Inflammatory macrophage (primary cell): ENCODE data around the gene SUB1.
"Not testable (repeated sequence)": the region's sequence is repeated elsewhere in the genome, so short reads cannot be mapped to it uniquely, and the experiment has no call there.

ENCODE experiments used
- DNase-seq, 2 donors: peaks; one replicate each; pipeline ENCODE4 v3.0.0-alpha.2; 2020 to 2022

Gene SUB1

DNA sequence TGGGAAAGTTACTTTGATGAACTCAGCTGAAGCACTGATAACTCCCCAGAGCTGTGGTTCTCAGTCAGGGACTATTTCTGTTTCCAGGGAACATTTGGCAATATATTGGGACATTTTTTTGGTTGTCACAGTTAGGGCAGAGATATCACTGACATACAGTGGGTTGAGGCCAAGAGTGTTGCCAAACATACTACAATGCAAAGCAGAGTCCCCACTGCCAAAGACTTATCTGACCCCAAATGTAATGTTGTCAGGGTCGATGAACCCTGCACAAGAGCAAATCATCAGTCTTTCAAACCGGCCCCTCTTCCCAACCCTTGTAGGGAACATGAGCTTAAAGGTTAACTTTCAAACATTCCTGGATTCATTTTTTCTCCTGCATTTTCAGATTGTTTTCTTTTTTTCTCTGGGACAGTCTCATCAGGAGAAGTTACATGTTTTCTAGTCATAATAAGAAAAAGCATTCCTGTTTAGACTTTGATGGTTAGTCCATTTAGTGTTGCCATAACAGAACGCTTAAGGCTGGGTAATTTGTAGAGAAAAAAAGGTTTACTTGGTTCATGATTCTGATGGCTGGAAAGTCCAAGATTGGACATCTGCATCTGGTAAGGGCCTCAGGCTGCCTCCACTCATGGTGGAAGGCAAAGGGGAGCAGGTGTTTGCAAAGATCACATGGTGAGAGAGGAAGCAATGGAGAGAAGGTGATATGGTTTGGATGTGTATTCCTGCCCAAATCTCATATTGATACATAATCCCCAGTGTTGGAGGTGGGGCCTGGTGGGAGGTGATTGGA lies 18.8 kb upstream of the SUB1 start:
- DNase-seq = no peak

DNA sequence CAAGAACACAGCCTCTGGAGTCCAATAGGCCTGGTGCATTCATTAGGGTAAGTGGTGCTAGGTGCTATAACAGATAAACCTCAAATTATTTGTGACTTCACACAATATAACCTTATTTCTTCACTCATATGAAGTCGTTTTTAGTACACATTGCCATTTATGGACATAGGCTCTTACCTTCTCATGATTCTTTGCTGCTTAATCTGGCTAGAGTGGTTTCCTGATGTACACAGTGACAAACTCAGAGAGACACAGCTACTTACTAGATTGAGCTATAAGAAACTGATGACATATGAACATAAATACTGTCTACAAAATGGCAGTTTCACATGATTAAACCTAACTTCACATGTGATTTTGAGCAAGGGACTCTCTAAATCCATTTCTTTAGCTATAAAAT lies 14.2 kb upstream of the SUB1 start:
- no peak for DNase-seq

DNA sequence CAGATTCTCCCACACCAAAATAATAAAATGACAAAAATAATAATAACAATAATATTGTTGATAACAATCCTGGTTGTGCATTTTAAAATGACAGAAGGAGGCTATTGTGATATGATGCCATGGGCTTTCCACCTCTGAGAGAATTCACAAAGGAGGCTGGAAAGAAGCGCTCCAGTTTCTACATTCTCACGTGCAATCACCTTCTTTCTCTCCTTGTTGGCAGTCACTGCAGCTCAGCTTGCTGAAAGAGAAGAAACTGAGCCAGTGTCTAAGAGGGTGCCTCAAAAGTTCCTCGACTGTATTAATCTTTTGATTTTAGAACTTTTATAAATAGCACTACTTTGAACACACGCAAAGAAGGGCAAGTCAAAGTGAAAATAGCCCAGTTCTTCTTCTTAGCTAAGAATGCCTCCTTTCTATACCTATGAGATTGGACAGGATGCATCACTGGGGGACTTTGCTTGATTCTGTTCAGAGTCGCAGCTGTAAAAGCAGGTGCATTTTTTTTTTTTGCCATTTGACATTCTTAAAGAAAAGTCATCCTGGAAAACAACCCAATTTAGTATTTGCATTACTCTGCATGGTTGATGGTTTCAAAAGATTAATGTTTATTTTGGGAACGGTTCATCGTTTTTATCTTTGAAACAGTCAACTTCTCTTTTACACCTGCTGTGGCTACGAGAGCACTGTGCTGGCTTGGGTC lies 12.4 kb upstream of the SUB1 start:
- DNase-seq = no peak

DNA sequence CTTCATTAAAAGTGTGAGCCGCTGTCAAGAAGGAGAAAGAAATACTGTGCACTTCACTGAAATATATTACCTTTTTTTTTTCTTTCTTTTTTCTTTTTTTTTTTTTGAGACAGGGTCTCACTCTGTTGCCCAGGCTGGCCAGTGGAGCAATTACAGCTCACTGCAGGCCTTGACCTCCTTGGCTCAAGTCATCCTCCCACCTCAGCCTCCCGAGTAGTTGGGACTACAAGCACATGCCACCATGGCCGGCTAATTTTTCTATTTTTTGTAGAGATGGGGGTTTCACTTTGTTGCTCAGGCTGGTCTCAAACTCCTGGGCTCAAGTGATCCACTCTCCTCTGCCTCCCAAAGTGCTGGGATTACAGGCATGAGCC lies 11.9 kb upstream of the SUB1 start:
- DNase-seq = not testable (repeated sequence)

DNA sequence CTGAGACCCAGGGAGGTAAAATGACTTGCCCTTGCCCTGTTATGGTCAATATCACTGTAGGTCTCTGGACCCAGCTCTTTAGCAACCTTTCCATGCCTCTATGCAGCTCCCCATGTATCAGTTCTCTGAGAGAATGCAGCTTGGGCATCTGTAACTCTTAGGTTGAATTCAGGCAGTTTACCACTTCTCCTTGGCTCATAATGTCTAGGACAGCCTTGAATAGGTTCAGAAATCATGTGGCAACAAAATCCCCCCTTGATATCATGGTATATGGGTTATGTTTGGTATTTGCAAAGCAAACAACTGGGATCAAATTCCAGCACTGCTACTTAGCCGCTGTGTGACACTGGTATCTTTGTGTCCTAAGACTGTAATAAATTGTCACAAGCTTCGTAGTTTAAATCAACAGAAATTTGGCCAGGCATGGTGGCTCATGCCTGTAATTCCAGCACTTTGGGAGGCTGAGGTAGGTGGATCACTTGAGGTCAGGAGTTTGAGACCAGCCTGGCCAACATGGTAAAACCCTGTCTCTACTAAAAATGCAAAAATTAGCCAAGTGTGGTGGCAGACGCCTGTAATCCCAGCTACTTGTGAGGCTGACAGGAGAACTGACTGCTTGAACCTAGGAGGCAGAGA lies 10.7 kb upstream of the SUB1 start:
- no peak for DNase-seq

DNA sequence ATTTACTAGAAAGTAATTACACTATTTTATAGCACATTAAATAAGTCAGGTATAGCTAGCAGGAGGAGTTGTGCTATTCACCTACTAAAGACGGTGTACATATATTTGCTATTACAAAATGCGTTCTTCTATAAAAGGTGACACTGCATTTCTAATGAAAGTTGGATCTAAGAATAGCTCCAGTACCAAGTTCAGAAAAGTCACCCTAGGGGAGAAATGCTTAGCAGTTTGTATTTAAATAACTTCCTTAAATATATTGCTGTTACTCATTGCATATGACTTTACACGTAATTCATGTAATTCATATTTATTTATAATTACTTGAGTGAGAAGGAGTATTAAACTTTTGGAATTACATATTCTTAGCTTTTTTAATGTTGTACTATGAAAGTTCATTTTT lies 7.0 kb upstream of the SUB1 start:
- DNase-seq = peak; percentile 50 to 62

DNA sequence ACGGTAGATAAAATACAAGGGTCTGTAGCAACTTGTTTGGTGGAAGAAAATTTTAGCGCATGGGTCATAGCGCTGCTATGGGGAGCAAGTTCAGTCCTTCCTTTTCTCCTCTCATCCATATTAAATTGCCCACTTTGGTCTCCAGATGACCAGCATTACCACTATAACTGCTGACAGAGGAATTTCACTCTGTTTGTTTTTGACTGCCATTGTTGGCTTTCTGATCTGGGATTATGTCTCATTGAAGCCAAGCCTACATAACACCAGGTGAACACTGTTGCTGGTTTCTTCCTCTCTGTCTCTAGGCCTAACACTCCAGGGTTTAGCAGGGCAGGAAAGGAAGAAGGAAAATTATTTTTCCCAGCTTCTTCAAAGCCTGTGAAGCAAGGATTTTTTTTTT lies 6.6 kb upstream of the SUB1 start:
- DNase-seq = no peak

DNA sequence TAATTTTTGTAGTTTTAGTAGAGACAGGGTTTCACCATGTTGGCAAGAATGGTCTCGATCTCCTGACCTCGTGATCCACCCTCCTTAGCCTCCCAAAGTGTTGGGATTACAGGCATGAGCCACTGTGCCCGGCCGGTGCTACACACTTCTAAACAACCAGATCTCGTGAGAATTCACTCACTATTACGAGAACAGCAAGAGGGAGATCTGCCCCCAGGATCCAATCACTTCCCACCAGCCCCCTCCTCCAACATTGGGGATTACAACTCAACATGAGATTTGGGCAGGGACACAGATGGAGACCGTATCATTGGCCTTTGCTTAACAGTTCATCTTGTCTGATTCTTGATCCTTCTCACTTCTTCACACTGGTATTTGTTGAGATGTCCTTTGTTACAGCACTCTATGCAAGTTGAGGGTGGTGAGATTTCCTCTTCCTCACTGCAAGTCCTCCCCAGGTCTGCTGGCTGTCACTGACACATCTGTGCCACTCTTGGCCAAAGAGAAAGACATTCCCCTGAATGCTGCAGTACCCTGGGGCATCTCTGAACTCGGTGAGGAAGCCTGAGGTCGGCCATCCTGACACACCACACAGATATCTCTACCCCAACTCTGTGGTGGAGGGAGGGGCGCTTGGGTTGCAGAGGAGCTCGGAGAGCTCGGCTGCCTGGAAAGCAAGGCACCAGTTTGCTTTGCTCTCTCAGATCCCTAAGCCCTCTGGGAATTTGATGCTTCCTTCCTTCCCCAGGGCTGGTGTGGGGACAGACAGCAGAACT lies 4.2 kb upstream of the SUB1 start:
- DNase-seq = no peak

DNA sequence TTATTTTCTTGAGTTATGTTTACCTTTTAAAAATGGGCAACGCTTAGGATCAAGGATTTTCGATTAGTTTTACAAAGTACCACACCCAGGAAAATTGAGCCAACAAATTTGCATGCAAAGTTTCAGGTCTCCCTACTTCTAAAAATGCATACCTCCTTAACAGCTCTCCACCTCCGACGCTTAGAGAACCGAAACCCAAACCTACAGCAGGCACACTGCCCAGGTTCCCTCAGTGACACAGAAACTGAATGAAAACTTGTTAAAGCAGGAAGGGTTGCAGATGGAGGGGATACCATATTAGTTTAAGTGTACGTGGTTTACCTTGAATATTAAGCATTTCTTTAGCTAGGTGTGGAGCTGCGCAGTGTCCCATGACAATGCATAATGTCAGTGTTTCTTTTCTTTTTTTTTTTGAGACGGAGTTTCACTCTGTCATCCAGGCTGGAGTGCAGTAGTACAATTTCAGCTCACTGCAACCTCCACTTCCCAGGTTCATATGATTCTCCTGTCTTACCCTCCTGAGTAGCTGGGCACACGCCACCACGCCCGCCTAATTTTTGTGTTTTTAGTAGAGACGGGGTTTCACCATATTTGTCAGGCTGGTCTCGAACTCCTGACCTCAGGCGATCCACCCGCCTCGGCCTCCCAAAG lies 1.6 kb upstream of the SUB1 start:
- no peak for DNase-seq

DNA sequence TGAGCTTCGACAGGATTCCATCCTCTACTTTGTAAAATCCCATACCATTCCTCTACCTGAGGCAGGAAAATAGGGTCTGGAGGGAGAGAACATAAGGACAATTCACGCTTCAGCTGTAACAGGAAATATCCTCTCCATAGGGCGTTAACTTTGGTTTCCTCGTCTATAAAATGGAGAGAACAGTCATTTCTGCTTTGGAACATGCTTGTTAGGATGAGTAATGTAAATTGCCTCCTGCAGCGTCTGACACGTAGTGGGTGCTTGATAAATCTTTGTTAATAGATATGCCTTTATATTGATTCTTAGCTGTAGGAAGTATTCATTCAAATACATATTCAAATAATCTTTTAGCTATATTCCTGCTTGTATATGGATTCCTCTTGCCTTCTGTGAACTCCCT lies 711 bp upstream of the SUB1 start:
- DNase-seq = no peak

DNA sequence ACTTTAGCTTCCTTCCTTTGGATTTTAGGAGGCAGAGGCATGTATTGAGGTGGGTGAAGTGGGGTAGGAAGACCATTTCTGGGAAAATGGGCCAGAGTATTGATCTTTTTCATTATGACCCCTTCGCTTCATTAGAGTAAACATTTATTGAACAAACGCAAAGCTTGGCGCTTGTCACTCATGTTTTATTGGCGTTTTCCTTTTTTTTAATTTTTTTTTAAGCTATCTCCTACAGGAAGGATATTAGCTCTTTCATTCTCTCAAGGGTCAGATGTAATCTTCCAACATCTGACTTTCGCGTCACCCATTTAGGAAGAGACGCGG lies 273 bp upstream of the SUB1 start:
- no peak for DNase-seq

DNA sequence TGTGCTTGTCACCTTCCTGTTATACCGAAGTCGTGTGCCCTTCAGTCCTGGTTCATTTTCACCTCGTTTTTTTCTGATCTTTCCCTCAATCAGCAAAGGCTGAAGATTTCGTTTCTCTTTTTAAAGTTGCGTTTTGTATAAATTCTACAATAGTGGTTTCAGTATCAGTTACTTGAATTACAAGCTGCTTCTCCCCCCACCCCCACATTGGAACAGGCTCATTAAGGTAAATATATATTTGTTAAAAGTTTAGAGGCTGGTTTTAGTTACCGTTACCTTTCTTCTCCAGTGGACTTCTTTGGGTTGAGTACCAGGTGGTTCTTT lies 881 bp downstream of the SUB1 start:
- DNase-seq = no peak

DNA sequence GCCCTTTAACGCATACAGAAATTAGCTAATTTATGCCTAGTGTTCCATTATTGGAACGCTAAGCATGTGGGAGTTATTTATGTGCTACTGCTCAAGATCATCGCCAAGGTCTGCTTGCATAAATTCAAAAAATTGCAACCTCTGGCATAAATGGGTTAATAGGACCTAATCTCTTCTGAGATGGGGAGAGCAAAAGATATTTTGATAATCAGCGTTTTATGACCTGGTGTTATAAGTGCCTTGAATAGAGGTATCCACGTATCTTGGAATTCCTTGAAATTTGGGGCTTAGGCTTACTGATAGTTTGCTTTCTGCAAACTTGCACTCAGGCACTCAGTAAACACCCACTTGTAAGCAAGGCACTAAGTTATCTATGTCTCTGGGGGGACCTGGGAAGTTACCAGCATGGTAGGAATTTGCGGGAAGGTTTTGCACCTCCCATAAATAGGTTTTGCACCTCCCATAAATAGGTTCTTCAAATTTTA lies 1.8 kb downstream of the SUB1 start:
- DNase-seq = no peak

DNA sequence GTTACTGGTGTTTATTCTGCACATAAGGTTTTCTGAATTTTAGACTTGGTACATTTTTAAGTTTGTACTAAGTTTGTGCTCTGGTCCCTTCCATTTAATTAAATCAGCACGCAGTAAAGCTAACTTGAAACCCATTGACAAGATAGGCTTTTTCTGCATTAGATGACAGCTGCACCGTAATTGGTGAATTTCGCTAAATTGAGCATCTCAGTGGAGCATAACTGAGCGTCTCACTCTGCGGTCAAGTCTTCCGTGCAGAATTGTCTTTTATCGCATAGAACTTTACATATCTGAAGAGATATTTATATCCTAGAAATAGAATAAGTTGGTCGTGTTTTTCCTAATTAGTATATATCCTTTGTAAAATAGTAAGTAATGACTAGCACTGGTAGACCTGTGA lies 4.1 kb downstream of the SUB1 start:
- no peak for DNase-seq

DNA sequence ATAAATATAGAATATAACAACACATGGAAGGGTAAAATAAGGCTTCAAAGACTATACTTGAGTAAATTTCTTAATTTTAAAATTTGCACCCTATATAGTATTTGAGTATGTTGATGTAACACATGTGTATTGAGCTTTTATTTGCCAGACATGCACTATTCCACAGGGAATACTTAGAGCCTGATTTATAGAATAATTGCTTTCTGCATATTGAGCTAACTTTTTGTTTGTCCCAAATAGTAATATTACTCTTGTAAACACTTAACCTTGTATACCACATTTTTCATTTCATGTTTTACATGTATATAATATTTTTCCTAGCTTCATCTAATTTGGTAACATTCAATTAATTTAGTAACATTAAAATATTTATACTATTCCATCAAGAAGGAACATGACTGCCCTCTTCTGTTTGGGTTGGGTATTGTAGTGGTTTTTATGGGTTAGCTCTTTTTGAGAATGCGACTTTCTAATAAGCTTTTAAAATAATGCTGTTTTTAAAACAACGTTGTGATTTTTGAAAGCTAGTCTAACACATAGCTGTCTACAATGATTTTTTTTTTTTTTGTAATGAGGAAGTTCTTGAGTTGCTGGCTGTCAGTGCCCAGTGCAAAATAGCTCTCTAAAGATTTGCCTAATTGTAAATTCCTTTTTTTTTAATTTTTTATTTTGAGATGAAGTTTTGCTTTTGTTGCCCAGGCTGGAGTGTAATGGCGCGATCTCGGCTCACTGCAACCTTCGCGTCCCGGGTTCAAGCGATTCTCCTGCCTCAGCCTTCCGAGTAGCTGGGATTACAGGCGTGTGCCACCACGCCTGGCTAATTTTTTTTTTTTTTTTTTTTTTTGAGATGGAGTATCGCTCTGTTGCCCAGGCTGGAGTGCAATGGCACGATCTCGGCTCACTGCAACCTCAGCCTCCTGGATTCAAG lies 4.8 kb downstream of the SUB1 start:
- DNase-seq = peak; percentile 59 to 77

DNA sequence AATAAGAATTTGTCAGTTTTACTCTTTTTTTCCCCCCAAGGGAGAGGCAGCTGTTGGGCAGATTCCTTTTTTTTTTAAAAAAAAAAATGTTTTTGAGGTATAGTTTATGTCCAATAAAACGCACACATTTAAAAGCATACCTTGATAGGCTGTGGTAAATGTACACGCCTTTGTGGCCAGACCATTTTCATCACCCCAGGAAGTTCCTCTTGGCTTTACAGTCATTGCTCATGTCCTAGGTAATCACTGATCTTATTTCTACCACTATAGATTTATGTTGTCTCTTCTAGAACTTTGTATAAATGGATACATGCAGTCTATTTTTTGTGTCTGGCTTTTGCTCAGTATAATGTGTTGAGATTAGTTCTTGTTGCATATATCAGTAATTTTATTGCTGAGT lies 9.8 kb downstream of the SUB1 start:
- DNase-seq = no peak

DNA sequence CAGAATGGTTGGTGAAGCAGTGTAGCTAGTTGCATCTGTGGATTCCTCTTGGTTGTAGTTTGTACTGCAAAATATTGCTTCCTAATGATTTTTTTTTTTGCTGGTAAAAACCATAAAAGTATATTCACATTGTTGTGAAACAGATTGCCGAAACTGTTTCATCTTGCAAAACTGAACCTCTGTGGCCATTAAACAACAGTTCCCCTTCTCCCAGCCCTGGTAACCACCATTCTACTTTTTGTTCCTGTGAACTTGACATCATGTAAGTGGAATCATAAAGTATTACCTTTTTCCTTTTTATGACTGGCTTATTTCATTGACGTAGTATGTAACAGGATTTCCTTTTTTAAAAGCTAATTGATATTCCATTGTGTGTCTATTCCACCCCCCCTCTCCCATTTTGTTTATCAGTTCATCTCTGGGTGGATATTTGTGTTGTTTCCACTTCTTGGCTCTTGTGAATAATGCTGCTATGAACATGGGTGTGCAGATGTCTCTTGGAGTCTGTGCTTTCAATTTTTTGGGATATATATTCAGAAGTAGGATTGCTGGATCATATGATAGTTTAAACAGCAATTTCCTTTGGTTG lies 11.8 kb downstream of the SUB1 start:
- peak; percentile 69 to 77 for DNase-seq

DNA sequence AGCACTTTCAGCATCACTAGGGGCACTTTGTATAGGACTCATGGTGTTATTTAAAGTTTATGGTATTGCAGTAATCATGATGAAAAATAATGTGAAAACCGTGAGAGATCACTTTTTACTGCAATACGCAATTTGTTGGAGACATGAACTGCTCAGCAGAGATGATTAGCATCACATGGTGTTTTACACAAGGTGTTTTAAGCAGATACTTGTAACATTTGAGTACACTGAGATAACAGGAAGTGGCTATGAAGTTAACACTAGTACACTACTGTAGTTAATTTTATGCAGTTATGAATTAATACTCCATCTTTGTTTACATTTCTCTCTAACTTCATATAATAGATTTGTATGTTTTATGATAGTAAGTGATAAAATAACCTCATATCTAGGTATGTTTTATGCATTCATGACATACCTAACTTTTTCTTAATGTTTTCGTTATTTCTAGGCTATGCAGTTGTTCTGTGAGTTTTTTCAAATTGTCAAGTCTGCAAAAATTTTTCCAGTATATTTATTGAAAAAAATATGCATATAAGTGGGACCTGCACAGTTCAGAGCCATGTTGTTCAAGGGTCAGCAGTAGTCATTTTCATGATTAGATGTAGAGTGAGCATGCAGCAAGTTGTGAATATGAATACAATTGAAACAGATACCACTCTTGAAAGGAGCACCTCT lies 13.0 kb downstream of the SUB1 start:
- DNase-seq = no peak

DNA sequence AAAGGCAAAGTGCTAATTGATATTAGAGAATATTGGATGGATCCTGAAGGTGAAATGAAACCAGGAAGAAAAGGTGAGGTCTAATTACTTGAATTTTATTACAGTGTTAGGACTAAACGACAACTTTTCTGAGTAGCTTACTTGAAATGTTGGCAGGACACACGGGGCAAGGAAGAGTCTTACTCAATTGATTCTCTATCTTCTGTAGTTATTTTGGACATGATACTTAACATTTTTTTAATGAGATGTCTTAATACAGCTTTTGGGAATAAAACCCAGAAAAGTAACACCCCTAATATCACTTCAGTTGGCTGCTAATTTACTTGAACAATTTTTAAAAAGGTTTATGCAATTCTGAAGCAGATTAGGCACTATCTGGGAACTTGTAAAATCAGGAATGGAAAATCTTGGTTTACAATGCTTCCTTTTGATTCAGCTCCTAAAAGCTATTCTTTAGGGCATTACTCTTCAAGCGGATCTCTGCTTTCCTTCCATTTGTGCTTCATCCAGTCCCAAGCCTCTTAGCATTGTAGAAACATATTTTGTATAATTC lies 13.7 kb downstream of the SUB1 start:
- DNase-seq = no peak

DNA sequence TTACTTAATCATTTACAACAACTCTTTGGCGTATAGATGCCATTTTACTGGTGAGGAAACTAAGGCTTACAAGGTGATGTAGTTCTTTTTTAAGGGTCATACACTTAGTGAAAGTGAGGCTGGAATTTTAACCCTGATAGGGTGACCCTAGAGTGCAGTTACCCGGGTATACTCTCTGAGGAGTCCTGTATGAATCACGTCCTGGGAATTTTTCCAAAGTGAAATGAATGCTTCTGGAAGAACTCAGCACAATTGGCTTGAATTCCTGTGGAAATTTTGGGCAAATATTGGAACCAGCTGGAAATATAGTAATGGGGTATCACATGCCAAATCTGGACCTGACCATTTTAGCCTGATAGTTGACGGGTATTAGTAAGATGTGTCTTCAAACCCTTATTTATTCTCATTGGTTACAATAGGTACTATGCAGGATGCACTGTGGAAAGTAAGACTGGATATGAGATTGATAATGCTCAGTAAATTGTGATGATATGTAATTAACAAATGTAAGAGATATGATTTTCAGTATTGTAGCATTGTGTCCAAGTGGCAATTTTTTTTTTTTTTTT lies 14.8 kb downstream of the SUB1 start:
- no peak for DNase-seq
